Osteoblast (primary cell): Measurements from ENCODE around the gene CPXM2. TPM values are rescaled to one million over a fixed set of nuclear protein-coding genes. Genes with fewer than 3 reads are reported as not detected.

Experiments used
- DNase-seq: peaks from one replicate; pipeline ENCODE4 v3.0.0; 2011; ENCODE audit warnings: low spot score, mixed read lengths; ENCODE audit not compliant: insufficient read length; ENCODE audit errors: missing footprints
- H2AFZ ChIP-seq: 2 replicates; pipeline ENCODE4 v1.6.0; 2011; ENCODE audit warnings: mild to moderate bottlenecking, low read length
- H3K27ac ChIP-seq: 2 replicates; pipeline ENCODE4 v1.5.1; 2011; ENCODE audit warnings: mild to moderate bottlenecking, low read depth, low read length, moderate library complexity
- H3K27me3 ChIP-seq: 2 replicates; pipeline ENCODE4 v1.6.0; 2012; ENCODE audit warnings: mild to moderate bottlenecking, control low read depth, inconsistent platforms, low read length, moderate library complexity; ENCODE audit not compliant: insufficient read depth
- H3K36me3 ChIP-seq: 2 replicates; pipeline ENCODE4 v1.5.1; 2011; ENCODE audit warnings: mild to moderate bottlenecking, low read length, control low read depth, moderate library complexity; ENCODE audit not compliant: insufficient read depth
- H3K4me1 ChIP-seq: 2 replicates; pipeline ENCODE4 v1.5.1; 2011; ENCODE audit warnings: mild to moderate bottlenecking, low read length, control low read depth, moderate library complexity; ENCODE audit not compliant: insufficient read depth
- H3K4me2 ChIP-seq: 2 replicates; pipeline ENCODE4 v1.6.0; 2011; ENCODE audit warnings: mild to moderate bottlenecking, low read length; ENCODE audit not compliant: insufficient read depth
- H3K4me3 ChIP-seq: fragments of 200-600 bp; sonication (generic); 3 replicates; pipeline ENCODE4 v1.5.1; 2012; ENCODE audit warnings: mild to moderate bottlenecking, low read length, inconsistent platforms; ENCODE audit not compliant: insufficient read depth
- H3K79me2 ChIP-seq: 2 replicates; pipeline ENCODE4 v1.6.0; 2012; ENCODE audit warnings: mild to moderate bottlenecking, low read length, control low read depth, inconsistent platforms; ENCODE audit not compliant: insufficient read depth
- H3K9me3 ChIP-seq: 2 replicates; pipeline ENCODE4 v1.5.1; 2011; ENCODE audit warnings: low read depth, low read length, control low read depth
- H4K20me1 ChIP-seq: 2 replicates; pipeline ENCODE4 v1.6.0; 2012; ENCODE audit warnings: mild to moderate bottlenecking, low read length, control low read depth; ENCODE audit not compliant: insufficient read depth
- CTCF ChIP-seq: IDR thresholded peaks from 2 replicates; pipeline ENCODE4 v1.5.1; 2011; ENCODE audit warnings: mild to moderate bottlenecking, low read depth, low read length, moderate library complexity; ENCODE audit errors: extremely low read depth
- total RNA-seq: library from RNA; depleted of rRNA; stranded (reverse); fragments of >200 nt; gene quantifications from 2 replicates; pipeline ENCODE4 v1.2.3, GENCODE V29; 2012

CPXM2 gene
- total RNA-seq, 1 donor: 0.36 TPM

DNA sequence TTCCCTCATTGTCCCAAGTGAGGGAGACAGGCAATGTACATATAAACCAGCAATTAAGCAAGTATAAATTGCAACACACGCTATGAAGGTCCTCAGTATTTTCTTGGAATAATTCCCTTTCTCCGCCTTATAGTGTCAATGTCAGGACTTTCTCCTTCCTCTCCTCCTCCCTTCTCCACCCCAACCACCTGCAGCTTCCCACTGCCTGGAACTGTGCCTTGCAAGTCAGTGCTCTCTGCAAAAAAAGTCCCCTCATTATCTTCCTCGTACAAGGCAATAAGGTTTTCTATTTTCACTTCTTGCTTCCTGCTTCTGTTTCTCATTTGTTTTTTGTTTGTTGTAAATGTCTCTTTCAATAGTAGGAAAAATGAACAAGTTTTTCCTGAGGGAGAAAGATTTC lies 113.7 kb downstream of the CPXM2 start:
- Histone ChIP-seq H3K27ac (no peak overlapping the region), H3K79me2 (no peaks in the 10 kb centered on the region), H3K4me1 (no peaks in the 10 kb centered on the region), H4K20me1 (no peaks in the 10 kb centered on the region), H3K27me3 (no peaks in the 10 kb centered on the region), H3K4me2 (no peak overlapping the region), H3K9me3 (no peaks in the 10 kb centered on the region), H3K4me3 (no peak overlapping the region), H2AFZ (no peak overlapping the region), H3K36me3 (no peaks in the 10 kb centered on the region)
- DNase-seq: no peak
- no peak for TF ChIP-seq CTCF

DNA sequence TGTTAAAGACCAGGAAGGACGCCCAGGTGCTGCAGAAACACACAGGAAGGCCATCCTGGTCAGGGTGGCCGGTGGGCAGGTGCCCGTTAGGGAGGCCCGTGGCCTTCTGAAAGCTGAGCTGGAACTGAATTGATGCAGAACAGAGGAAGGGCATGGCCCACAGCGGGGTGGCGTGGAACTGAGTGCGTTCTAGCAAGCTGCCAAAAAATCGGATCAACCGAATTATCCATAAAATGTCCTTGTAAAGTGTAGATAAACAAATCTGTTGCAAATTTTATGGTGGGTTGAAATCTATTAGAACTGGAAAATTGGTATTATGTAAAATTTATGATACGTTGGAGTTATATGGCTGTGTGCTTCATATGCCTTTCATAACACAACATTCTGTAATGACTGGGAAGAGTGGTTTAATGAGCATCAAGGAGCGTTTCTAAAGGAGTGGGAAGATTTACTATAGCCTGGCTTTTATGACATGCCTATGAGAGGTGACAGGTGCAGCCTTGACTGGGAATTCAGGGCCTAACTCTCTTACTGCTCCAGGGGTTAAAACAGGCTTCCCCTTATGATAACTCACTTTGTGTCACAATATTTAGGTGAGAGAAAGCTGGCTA lies 117.4 kb downstream of the CPXM2 start:
- Histone ChIP-seq H3K4me2 (no peak overlapping the region), H3K4me3 (no peak overlapping the region), H3K4me1 (no peaks in the 10 kb centered on the region), H3K79me2 (no peaks in the 10 kb centered on the region), H4K20me1 (no peaks in the 10 kb centered on the region), H3K36me3 (no peaks in the 10 kb centered on the region), H3K9me3 (no peaks in the 10 kb centered on the region), H3K27ac (no peak overlapping the region), H2AFZ (no peak overlapping the region), H3K27me3 (no peaks in the 10 kb centered on the region)
- DNase-seq: no peak
- TF ChIP-seq CTCF: no peak

GRCh38 chr10:123772645-123773508 lies 118.7 kb downstream of the CPXM2 start:
- Histone ChIP-seq H3K4me3 (no peak overlapping the region), H2AFZ (no peak overlapping the region), H3K36me3 (no peaks in the 10 kb centered on the region), H3K27ac (no peak overlapping the region), H3K27me3 (no peaks in the 10 kb centered on the region), H3K4me1 (no peaks in the 10 kb centered on the region), H4K20me1 (no peaks in the 10 kb centered on the region), H3K9me3 (no peaks in the 10 kb centered on the region), H3K4me2 (no peak overlapping the region), H3K79me2 (no peaks in the 10 kb centered on the region)
- no peak for DNase-seq
- TF ChIP-seq CTCF: no peak

- DNase-seq: no peak
- no peak for TF ChIP-seq CTCF
- Histone ChIP-seq H3K9me3 (no peaks in the 10 kb centered on the region), H3K4me2 (no peak overlapping the region), H3K27ac (no peak overlapping the region), H3K36me3 (no peaks in the 10 kb centered on the region), H3K27me3 (no peaks in the 10 kb centered on the region), H3K4me1 (no peaks in the 10 kb centered on the region), H3K4me3 (no peak overlapping the region), H3K79me2 (no peaks in the 10 kb centered on the region), H2AFZ (no peak overlapping the region), H4K20me1 (no peaks in the 10 kb centered on the region)
Measured at GRCh38 chr10:123771877-123772644, 119.5 kb downstream of the CPXM2 start.
